ENCODE results near the gene ZNF500.
"Not testable (repeated sequence)": the region's sequence is repeated elsewhere in the genome, so short reads cannot be mapped to it uniquely, and the experiment has no call there.

The ZNF500 gene

GRCh38 chr16:4738370-4738769, 28.6 kb downstream of the ZNF500 start:
- DNase-seq = not testable (repeated sequence)

- no peak for DNase-seq
These were observed 29.4 kb downstream of the ZNF500 start for GRCh38 chr16:4737545-4737944.

GRCh38 chr16:4736546-4736945, 30.4 kb downstream of the ZNF500 start:
- DNase-seq = no peak

- DNase-seq = peak; percentile 82
These were observed 32.0 kb downstream of the ZNF500 start for GRCh38 chr16:4734730-4735535.

- peak; percentile 91 for DNase-seq
These were observed 32.8 kb downstream of the ZNF500 start, which contains the start of the genes ANKS3 and DNAAF8 for GRCh38 chr16:4734063-4734729. TSS of gene ANKS3 (minus strand) at chr16:4734271. CDS start at chr16:4730149, 4,122 bp downstream. TSS of gene DNAAF8 (plus strand) at chr16:4734537. CDS start at chr16:4736515, 1,978 bp downstream.

- no peak for DNase-seq
These were observed 33.3 kb downstream of the ZNF500 start for GRCh38 chr16:4733747-4734062.

- DNase-seq = no peak
These were observed 33.7 kb downstream of the ZNF500 start for GRCh38 chr16:4733211-4733742.

GRCh38 chr16:4729876-4730275, 37.1 kb downstream of the ZNF500 start:
- DNase-seq = no peak

GRCh38 chr16:4728676-4729075, 38.3 kb downstream of the ZNF500 start:
- no peak for DNase-seq

GRCh38 chr16:4726616-4727015, 40.3 kb downstream of the ZNF500 start:
- DNase-seq = no peak

- no peak for DNase-seq
These were observed 42.2 kb downstream of the ZNF500 start for GRCh38 chr16:4724661-4725270.

- DNase-seq = no peak
These were observed 43.7 kb downstream of the ZNF500 start for GRCh38 chr16:4723071-4723767.

GRCh38 chr16:4718466-4718865, 48.5 kb downstream of the ZNF500 start:
- no peak for DNase-seq

GRCh38 chr16:4714996-4715395, 52.0 kb downstream of the ZNF500 start:
- DNase-seq = no peak

GRCh38 chr16:4713663-4714501, 53.1 kb downstream of the ZNF500 start:
- no peak for DNase-seq

- no peak for DNase-seq
These were observed 57.5 kb downstream of the ZNF500 start for GRCh38 chr16:4709481-4709880.

- no peak for DNase-seq
These were observed 60.1 kb downstream of the ZNF500 start for GRCh38 chr16:4706871-4707270.

GRCh38 chr16:4704913-4705312, 62.0 kb downstream of the ZNF500 start:
- no peak for DNase-seq

GRCh38 chr16:4704491-4704890, 62.5 kb downstream of the ZNF500 start:
- no peak for DNase-seq

GRCh38 chr16:4703906-4704305, 63.1 kb downstream of the ZNF500 start:
- DNase-seq = no peak

- no peak for DNase-seq
These were observed 64.5 kb downstream of the ZNF500 start for GRCh38 chr16:4702466-4702808.

- DNase-seq = no peak
These were observed 65.0 kb downstream of the ZNF500 start for GRCh38 chr16:4701791-4702465.
